ENCODE data around the gene TAPT1. TPM values are rescaled to one million over a fixed set of nuclear protein-coding genes. Genes with fewer than 3 reads are reported as not detected.

TAPT1 gene
- total RNA-seq, 1 experiment from 2014 or later = 23.7 TPM

GRCh38 chr4:16217300-16218051 lies 8.8 kb downstream of the TAPT1 start:
- no peaks in the 10 kb centered on the region for H3K27me3 Mint-ChIP-seq (ENCODE audit: insufficient read depth, unreplicated experiment)
- CTCF ChIA-PET = no interaction called here
- no peak overlapping the region for H3K4me3 ChIP-seq (ENCODE audit: low read depth, low read length)
- no peak for DNase-seq
- H3K9me3 Mint-ChIP-seq (ENCODE audit: unreplicated experiment) = no peaks in the 10 kb centered on the region
- no peaks in the 10 kb centered on the region; the same call in 1 of the 2 replicates for H3K36me3 ChIP-seq (ENCODE audit: control insufficient read depth, insufficient read depth, low read length)
- H3K27me3 ChIP-seq (replicated peaks; ENCODE audit: control insufficient read depth, insufficient read depth, low read length) = no peaks in the 10 kb centered on the region
- no peaks in the 10 kb centered on the region for H3K36me3 Mint-ChIP-seq (ENCODE audit: insufficient read depth, unreplicated experiment)
- no peaks in the 10 kb centered on the region for H3K4me1 ChIP-seq
- H3K9me3 ChIP-seq = no peaks in the 10 kb centered on the region
- H3K4me1 Mint-ChIP-seq (ENCODE audit: low read depth, unreplicated experiment) = no peaks in the 10 kb centered on the region
- intact Hi-C loops (cut with micrococcal nuclease; ENCODE audit: unreplicated experiment) = no loop called here
- BruUV-seq (replicated peaks) = no TSS peak
- POLR2A ChIA-PET = no interaction called here
- H3K4me3 Mint-ChIP-seq (ENCODE audit: unreplicated experiment) = no peak overlapping the region
- no peak for TF ChIP-seq CTCF (IDR thresholded peaks at IDR 0.05; ENCODE audit: insufficient read depth in 1 of 2, low read depth in 1 of 2, low read length in 1 of 2, severe bottlenecking in 1 of 2, unreplicated experiment in 1 of 2)
- H3K27ac Mint-ChIP-seq (ENCODE audit: unreplicated experiment) = no peak overlapping the region

- intact Hi-C loops (cut with micrococcal nuclease; ENCODE audit: unreplicated experiment) = no loop called here
- no peaks in the 10 kb centered on the region; the same call in 1 of the 2 replicates for H3K36me3 ChIP-seq (ENCODE audit: control insufficient read depth, insufficient read depth, low read length)
- H3K4me1 ChIP-seq = no peaks in the 10 kb centered on the region
- no peak for DNase-seq
- H3K9me3 Mint-ChIP-seq (ENCODE audit: unreplicated experiment) = no peaks in the 10 kb centered on the region
- H3K4me1 Mint-ChIP-seq (ENCODE audit: low read depth, unreplicated experiment) = no peaks in the 10 kb centered on the region
- H3K9me3 ChIP-seq = no peaks in the 10 kb centered on the region
- ChIA-PET POLR2A (no interaction called here), CTCF (no interaction called here)
- no peak overlapping the region for H3K4me3 Mint-ChIP-seq (ENCODE audit: unreplicated experiment)
- H3K4me3 ChIP-seq (ENCODE audit: low read depth, low read length) = no peak overlapping the region
- no peaks in the 10 kb centered on the region for H3K27me3 Mint-ChIP-seq (ENCODE audit: insufficient read depth, unreplicated experiment)
- H3K27ac Mint-ChIP-seq (ENCODE audit: unreplicated experiment) = no peak overlapping the region
- no peaks in the 10 kb centered on the region for H3K27me3 ChIP-seq (replicated peaks; ENCODE audit: control insufficient read depth, insufficient read depth, low read length)
- no peak for TF ChIP-seq CTCF (IDR thresholded peaks at IDR 0.05; ENCODE audit: insufficient read depth in 1 of 2, low read depth in 1 of 2, low read length in 1 of 2, severe bottlenecking in 1 of 2, unreplicated experiment in 1 of 2)
- BruUV-seq (replicated peaks) = no TSS peak
- no peaks in the 10 kb centered on the region for H3K36me3 Mint-ChIP-seq (ENCODE audit: insufficient read depth, unreplicated experiment)
Measured at GRCh38 chr4:16213121-16213520, 13.2 kb downstream of the TAPT1 start.

GRCh38 chr4:16212138-16212782 lies 14.0 kb downstream of the TAPT1 start:
- Mint-ChIP-seq H3K27ac (ENCODE audit: unreplicated experiment) (no peak overlapping the region), H3K9me3 (ENCODE audit: unreplicated experiment) (no peaks in the 10 kb centered on the region), H3K27me3 (ENCODE audit: insufficient read depth, unreplicated experiment) (no peaks in the 10 kb centered on the region), H3K4me1 (ENCODE audit: low read depth, unreplicated experiment) (no peaks in the 10 kb centered on the region), H3K36me3 (ENCODE audit: insufficient read depth, unreplicated experiment) (no peaks in the 10 kb centered on the region), H3K4me3 (ENCODE audit: unreplicated experiment) (no peak overlapping the region)
- POLR2A ChIA-PET = no interaction called here
- no peak for TF ChIP-seq CTCF (IDR thresholded peaks at IDR 0.05; ENCODE audit: insufficient read depth in 1 of 2, low read depth in 1 of 2, low read length in 1 of 2, severe bottlenecking in 1 of 2, unreplicated experiment in 1 of 2)
- DNase-seq = no peak
- CTCF ChIA-PET = no interaction called here
- Histone ChIP-seq H3K4me1 (no peaks in the 10 kb centered on the region), H3K36me3 (ENCODE audit: control insufficient read depth, insufficient read depth, low read length) (no peaks in the 10 kb centered on the region; the same call in 1 of the 2 replicates), H3K27me3 (replicated peaks; ENCODE audit: control insufficient read depth, insufficient read depth, low read length) (no peaks in the 10 kb centered on the region), H3K9me3 (no peaks in the 10 kb centered on the region), H3K4me3 (ENCODE audit: low read depth, low read length) (no peak overlapping the region)
- intact Hi-C loops (cut with micrococcal nuclease; ENCODE audit: unreplicated experiment) = no loop called here
- no TSS peak for BruUV-seq (replicated peaks)
